Measurements from ENCODE around the gene USP22.

USP22 gene

GRCh38 chr17:20960871-20961270, 81.9 kb downstream of the USP22 start:
- Histone ChIP-seq H3K27me3 (ENCODE audit: insufficient read depth, insufficient read length) (no peaks in the 10 kb centered on the region), H3K9me3 (ENCODE audit: insufficient read depth, low read length) (no peaks in the 10 kb centered on the region), H3K9ac (ENCODE audit: insufficient read length, low read depth) (no peak overlapping the region), H3K4me1 (ENCODE audit: insufficient read depth, insufficient read length) (no peaks in the 10 kb centered on the region), H3K36me3 (ENCODE audit: insufficient read depth, insufficient read length, low read length) (no peaks in the 10 kb centered on the region), H3K4me3 (ENCODE audit: insufficient read length, low read depth) (no peak overlapping the region)
- no peak for DNase-seq (ENCODE audit: low read depth, low spot score)
- TF ChIP-seq YY1 (IDR thresholded peaks at IDR 0.05; ENCODE audit: insufficient read depth, insufficient read length) (no peak), SUZ12 (IDR thresholded peaks at IDR 0.05; ENCODE audit: extremely low read depth, insufficient read depth, insufficient read length) (no peak), ZNF274 (IDR thresholded peaks at IDR 0.05; ENCODE audit: low read depth, low read length) (no peak)

GRCh38 chr17:20955427-20956323, 87.1 kb downstream of the USP22 start:
- TF ChIP-seq YY1 (IDR thresholded peaks at IDR 0.05; ENCODE audit: insufficient read depth, insufficient read length): no peak
- TF ChIP-seq SUZ12 (IDR thresholded peaks at IDR 0.05; ENCODE audit: extremely low read depth, insufficient read depth, insufficient read length): no peak
- no peak for TF ChIP-seq ZNF274 (IDR thresholded peaks at IDR 0.05; ENCODE audit: low read depth, low read length)
- H3K4me3 ChIP-seq (ENCODE audit: insufficient read length, low read depth): no peak overlapping the region
- no peak for DNase-seq (ENCODE audit: low read depth, low spot score)
- no peak overlapping the region for H3K9ac ChIP-seq (ENCODE audit: insufficient read length, low read depth)
- no peaks in the 10 kb centered on the region for H3K27me3 ChIP-seq (ENCODE audit: insufficient read depth, insufficient read length)
- H3K36me3 ChIP-seq (ENCODE audit: insufficient read depth, insufficient read length, low read length): no peaks in the 10 kb centered on the region
- H3K9me3 ChIP-seq (ENCODE audit: insufficient read depth, low read length): no peaks in the 10 kb centered on the region
- no peaks in the 10 kb centered on the region for H3K4me1 ChIP-seq (ENCODE audit: insufficient read depth, insufficient read length)

GRCh38 chr17:20954794-20955193, 88.0 kb downstream of the USP22 start:
- Histone ChIP-seq H3K36me3 (ENCODE audit: insufficient read depth, insufficient read length, low read length) (no peaks in the 10 kb centered on the region), H3K4me3 (ENCODE audit: insufficient read length, low read depth) (no peak overlapping the region), H3K4me1 (ENCODE audit: insufficient read depth, insufficient read length) (no peaks in the 10 kb centered on the region), H3K27me3 (ENCODE audit: insufficient read depth, insufficient read length) (no peaks in the 10 kb centered on the region), H3K9ac (ENCODE audit: insufficient read length, low read depth) (no peak overlapping the region), H3K9me3 (ENCODE audit: insufficient read depth, low read length) (no peaks in the 10 kb centered on the region)
- TF ChIP-seq YY1 (IDR thresholded peaks at IDR 0.05; ENCODE audit: insufficient read depth, insufficient read length) (no peak), ZNF274 (IDR thresholded peaks at IDR 0.05; ENCODE audit: low read depth, low read length) (no peak), SUZ12 (IDR thresholded peaks at IDR 0.05; ENCODE audit: extremely low read depth, insufficient read depth, insufficient read length) (no peak)
- DNase-seq (ENCODE audit: low read depth, low spot score): no peak

GRCh38 chr17:20952183-20952582, 90.6 kb downstream of the USP22 start:
- TF ChIP-seq SUZ12 (IDR thresholded peaks at IDR 0.05; ENCODE audit: extremely low read depth, insufficient read depth, insufficient read length): no peak
- no peak for TF ChIP-seq YY1 (IDR thresholded peaks at IDR 0.05; ENCODE audit: insufficient read depth, insufficient read length)
- TF ChIP-seq ZNF274 (IDR thresholded peaks at IDR 0.05; ENCODE audit: low read depth, low read length): no peak
- H3K4me3 ChIP-seq (ENCODE audit: insufficient read length, low read depth): no peak overlapping the region
- no peak overlapping the region for H3K9ac ChIP-seq (ENCODE audit: insufficient read length, low read depth)
- no peaks in the 10 kb centered on the region for H3K4me1 ChIP-seq (ENCODE audit: insufficient read depth, insufficient read length)
- no peak for DNase-seq (ENCODE audit: low read depth, low spot score)
- H3K27me3 ChIP-seq (ENCODE audit: insufficient read depth, insufficient read length): no peaks in the 10 kb centered on the region
- H3K9me3 ChIP-seq (ENCODE audit: insufficient read depth, low read length): no peaks in the 10 kb centered on the region
- no peaks in the 10 kb centered on the region for H3K36me3 ChIP-seq (ENCODE audit: insufficient read depth, insufficient read length, low read length)

Data from NT2/D1 (cell line).